Stimulated activated CD8-positive, alpha-beta memory T cell treated with anti-CD3 and anti-CD28 coated beads, Interleukin-15, amount 100 ng/mL, for 4 hours (primary cell): Measurements from ENCODE around the gene MAPK14.

Experiments
- DNase-seq, 2 donors: peaks; one replicate each; pipeline ENCODE4 v3.0.0-alpha.2; 2020; ENCODE audit warnings: low read depth in 2 of 2

Gene MAPK14

GRCh38 chr6:36099869-36100483 is 72.4 kb downstream of the MAPK14 start:
- DNase-seq, result no peak

- DNase-seq, result no peak
Observed at GRCh38 chr6:36101691-36102090, 74.1 kb downstream of the MAPK14 start.

- DNase-seq, result no peak
Observed at GRCh38 chr6:36102853-36103252, 75.2 kb downstream of the MAPK14 start.

GRCh38 chr6:36104836-36105235 is 77.2 kb downstream of the MAPK14 start:
- DNase-seq, result no peak

- no peak for DNase-seq
Observed at GRCh38 chr6:36109092-36109491, 81.5 kb downstream of the MAPK14 start.

- DNase-seq, result no peak
Observed at GRCh38 chr6:36110050-36110449, 82.4 kb downstream of the MAPK14 start.

GRCh38 chr6:36110863-36111262 is 83.3 kb downstream of the MAPK14 start:
- DNase-seq, result no peak

GRCh38 chr6:36111526-36111925 is 83.9 kb downstream of the MAPK14 start:
- DNase-seq, result no peak

GRCh38 chr6:36113049-36113448 is 85.4 kb downstream of the MAPK14 start:
- DNase-seq, result no peak

- no peak for DNase-seq
Observed at GRCh38 chr6:36113703-36114102, 86.1 kb downstream of the MAPK14 start.

- DNase-seq, result no peak
Observed at GRCh38 chr6:36114798-36115408, 87.3 kb downstream of the MAPK14 start.

GRCh38 chr6:36115412-36115811 is 87.8 kb downstream of the MAPK14 start:
- no peak for DNase-seq

- no peak for DNase-seq
Observed at GRCh38 chr6:36116066-36116864, 88.7 kb downstream of the MAPK14 start.

- no peak for DNase-seq
Observed at GRCh38 chr6:36116943-36117342, 89.3 kb downstream of the MAPK14 start.

GRCh38 chr6:36117658-36118549 is 90.3 kb downstream of the MAPK14 start:
- no peak for DNase-seq

- peak; percentile 50 to 59 for DNase-seq
Observed at GRCh38 chr6:36118550-36119107, 91.0 kb downstream of the MAPK14 start.

GRCh38 chr6:36119209-36119608 is 91.6 kb downstream of the MAPK14 start:
- DNase-seq, result no peak

GRCh38 chr6:36120018-36120417 is 92.4 kb downstream of the MAPK14 start:
- no peak for DNase-seq

- DNase-seq, result peak; percentile 54 to 69
Observed at GRCh38 chr6:36120539-36120938, 92.9 kb downstream of the MAPK14 start.

GRCh38 chr6:36120979-36121786 is 93.6 kb downstream of the MAPK14 start:
- peak; percentile 27 to 38 for DNase-seq
